GM06990 (cell line): Measurements from ENCODE around the gene TNS1.

ENCODE experiments used
- DNase-seq: peaks from one replicate; pipeline ENCODE4 v3.0.0-alpha.2; 2011; ENCODE audit not compliant: insufficient read length; ENCODE audit errors: extremely low read depth
- H3K27me3 ChIP-seq: replicated peaks from 2 replicates; pipeline ENCODE4 v1.6.0; 2011; ENCODE audit warnings: low read length; ENCODE audit not compliant: control insufficient read depth, insufficient read depth
- H3K36me3 ChIP-seq: 2 replicates; pipeline ENCODE4 v1.5.1; 2011; ENCODE audit warnings: low read length; ENCODE audit not compliant: control insufficient read depth, insufficient read depth
- H3K4me3 ChIP-seq: replicated peaks from 2 replicates; pipeline ENCODE4 v1.5.1; 2011; ENCODE audit warnings: low read depth, mild to moderate bottlenecking, control low read depth, low read length
- TF ChIP-seq, protein P1 (sequence below): IDR thresholded peaks from 2 replicates; pipeline ENCODE4 v1.5.1; 2011; ENCODE audit warnings: low read length, control low read depth, mild to moderate bottlenecking, inconsistent platforms; ENCODE audit not compliant: insufficient read depth, poor library complexity, severe bottlenecking

Gene TNS1

DNA sequence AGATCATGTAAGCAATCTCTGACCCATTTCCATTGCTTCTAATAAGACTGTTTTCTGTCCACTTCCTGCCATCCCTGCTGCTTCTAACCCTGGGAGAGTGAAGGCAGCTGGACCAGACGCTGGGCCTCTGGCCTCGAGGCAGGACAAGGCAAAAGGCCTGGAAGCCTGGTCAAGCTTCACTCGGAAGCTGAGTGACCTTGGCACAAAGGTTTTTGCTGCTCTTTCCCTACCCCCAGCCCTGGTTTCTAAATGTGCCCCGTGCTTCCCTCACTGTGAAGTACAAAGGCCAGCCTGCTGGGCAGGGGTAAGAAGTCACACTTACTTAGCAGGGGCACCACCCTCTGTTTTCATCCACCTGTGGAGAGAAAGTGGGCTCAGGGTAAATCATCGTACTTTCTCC, 195.0 kb downstream of the TNS1 start:
- TF ChIP-seq, protein P1, sequence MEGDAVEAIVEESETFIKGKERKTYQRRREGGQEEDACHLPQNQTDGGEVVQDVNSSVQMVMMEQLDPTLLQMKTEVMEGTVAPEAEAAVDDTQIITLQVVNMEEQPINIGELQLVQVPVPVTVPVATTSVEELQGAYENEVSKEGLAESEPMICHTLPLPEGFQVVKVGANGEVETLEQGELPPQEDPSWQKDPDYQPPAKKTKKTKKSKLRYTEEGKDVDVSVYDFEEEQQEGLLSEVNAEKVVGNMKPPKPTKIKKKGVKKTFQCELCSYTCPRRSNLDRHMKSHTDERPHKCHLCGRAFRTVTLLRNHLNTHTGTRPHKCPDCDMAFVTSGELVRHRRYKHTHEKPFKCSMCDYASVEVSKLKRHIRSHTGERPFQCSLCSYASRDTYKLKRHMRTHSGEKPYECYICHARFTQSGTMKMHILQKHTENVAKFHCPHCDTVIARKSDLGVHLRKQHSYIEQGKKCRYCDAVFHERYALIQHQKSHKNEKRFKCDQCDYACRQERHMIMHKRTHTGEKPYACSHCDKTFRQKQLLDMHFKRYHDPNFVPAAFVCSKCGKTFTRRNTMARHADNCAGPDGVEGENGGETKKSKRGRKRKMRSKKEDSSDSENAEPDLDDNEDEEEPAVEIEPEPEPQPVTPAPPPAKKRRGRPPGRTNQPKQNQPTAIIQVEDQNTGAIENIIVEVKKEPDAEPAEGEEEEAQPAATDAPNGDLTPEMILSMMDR, result no peak
- H3K36me3 ChIP-seq, result no peaks in the 10 kb centered on the region
- no peak for DNase-seq
- H3K27me3 ChIP-seq, result no peaks in the 10 kb centered on the region; the same call in 1 of the 2 replicates
- no peak overlapping the region for H3K4me3 ChIP-seq

DNA sequence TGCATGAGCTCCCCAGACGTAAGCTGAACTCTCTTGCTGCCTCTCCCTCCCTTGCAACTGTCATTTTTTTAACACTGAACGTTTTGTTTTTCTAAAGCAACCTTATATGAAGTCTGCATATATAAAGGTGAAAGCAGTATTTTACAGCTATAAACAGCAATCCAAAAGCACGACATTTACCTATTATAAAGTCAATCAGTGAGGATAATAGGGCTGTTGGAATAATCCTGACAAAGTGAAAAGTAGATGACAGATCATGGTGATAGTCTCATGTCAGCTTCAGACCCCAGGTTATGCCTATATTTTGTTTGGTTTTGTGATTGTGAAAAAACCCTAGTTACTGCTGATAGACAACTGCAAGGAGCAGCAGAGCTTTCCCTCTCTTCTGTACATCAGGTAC, 195.8 kb downstream of the TNS1 start:
- TF ChIP-seq, protein P1, result no peak
- Histone ChIP-seq H3K36me3 (no peaks in the 10 kb centered on the region), H3K4me3 (no peak overlapping the region), H3K27me3 (no peaks in the 10 kb centered on the region; the same call in 1 of the 2 replicates)
- DNase-seq, result no peak

DNA sequence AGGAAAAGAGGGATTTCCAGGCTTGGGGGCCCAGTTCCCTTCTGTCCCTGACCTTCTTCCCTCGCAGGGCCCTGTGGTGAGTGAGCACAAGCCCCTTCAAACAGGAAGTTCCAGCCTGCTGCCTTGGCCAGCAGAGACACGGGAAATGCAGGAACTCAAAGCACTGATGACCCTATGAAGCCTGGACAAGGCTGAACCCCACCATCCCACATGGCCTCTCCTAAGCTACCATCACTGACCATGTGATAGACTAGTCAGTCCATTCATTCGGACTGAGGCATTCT, 196.4 kb downstream of the TNS1 start:
- TF ChIP-seq, protein P1, result no peak
- DNase-seq, result no peak
- Histone ChIP-seq H3K36me3 (no peaks in the 10 kb centered on the region), H3K4me3 (no peak overlapping the region), H3K27me3 (no peaks in the 10 kb centered on the region; the same call in 1 of the 2 replicates)

DNA sequence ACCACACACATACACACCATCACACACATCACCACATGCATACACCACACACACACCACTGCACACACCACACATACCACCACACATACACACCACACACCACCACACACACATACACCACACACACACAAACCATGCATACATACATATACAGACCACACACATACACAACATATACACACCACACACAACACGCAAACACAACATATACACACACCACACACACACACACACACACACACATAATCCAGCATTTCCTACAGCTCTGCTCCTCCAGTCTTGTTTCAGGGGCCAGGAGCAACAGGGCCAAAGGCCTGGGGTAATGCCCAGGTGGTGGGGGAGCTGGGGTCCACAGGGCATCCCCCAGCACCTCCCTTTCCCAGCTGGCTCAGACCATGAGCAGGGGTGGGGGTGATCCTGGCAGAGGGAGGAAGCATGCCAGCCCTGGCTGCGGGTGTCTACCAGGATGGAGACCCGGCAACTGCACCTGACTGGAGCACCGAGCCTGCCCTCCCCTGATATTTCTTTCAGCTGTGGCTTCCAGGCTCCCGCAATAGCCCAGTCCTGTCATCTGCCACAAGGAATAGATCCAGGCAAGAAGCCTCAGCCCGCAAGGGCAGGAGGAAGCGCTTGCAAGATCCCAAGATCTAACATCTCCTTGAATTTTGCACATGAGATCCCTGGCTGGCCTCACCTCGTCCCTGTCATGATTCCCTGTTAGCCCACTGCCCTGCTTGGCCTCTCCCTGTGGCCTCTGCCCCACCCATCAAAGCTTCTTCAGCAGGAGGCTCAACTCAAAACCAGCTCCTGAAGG, 196.9 kb downstream of the TNS1 start:
- Histone ChIP-seq H3K36me3 (no peaks in the 10 kb centered on the region), H3K4me3 (no peak overlapping the region), H3K27me3 (no peaks in the 10 kb centered on the region; the same call in 1 of the 2 replicates)
- TF ChIP-seq, protein P1, result no peak
- DNase-seq, result no peak

DNA sequence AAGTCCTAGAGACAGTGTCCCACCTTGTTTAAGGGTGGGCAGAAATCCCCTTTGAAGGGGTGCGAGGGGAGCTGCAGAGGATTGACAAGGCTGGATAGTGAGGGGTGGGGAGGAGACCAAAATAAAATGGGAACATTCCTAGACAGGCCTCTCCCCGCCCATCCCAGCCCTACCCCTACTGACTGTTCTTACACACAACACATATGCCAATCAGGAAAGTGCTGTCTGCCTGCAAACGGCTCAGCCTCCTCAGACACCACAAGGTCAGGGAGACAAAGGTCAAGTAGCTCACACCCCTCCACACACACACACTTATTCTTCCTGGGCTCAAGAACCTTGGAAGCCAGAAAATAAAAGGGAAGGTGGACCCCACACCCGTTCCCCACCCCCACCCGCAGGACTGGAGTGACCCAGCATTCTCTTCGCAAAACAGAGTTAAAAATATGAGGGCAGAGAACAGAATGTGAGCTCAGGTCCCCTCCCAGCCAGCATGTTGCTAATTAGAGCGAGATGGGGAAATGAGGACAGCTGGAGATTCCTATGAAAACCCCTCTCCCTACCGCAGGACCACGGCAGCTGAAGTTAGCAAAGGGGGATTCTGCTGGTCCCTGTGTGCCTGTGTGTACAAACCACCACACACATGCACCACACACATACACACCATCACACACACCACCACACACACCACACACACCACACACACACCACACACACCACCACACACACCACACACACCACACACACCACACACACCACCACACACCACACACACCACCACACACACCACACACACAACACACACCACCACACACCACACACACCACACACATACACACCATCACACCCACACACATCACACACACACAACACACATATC, 197.8 kb downstream of the TNS1 start:
- Histone ChIP-seq H3K4me3 (no peak overlapping the region), H3K27me3 (no peaks in the 10 kb centered on the region; the same call in 1 of the 2 replicates), H3K36me3 (no peaks in the 10 kb centered on the region)
- no peak for DNase-seq
- TF ChIP-seq, protein P1, result no peak
